ENCODE data around the gene SBF2.

Gene SBF2

GRCh38 chr11:10017050-10017449 is 277.0 kb downstream of the SBF2 start:
- TF ChIP-seq GATA3 (IDR thresholded peaks at IDR 0.05; ENCODE audit: low read depth, low read length) = no peak

GRCh38 chr11:10012068-10012467 is 282.0 kb downstream of the SBF2 start:
- TF ChIP-seq GATA2 (IDR thresholded peaks at IDR 0.05; ENCODE audit: low read depth, low read length) (no peak), GATA3 (IDR thresholded peaks at IDR 0.05; ENCODE audit: low read depth, low read length) (no peak)

GRCh38 chr11:10005955-10006525 is 288.0 kb downstream of the SBF2 start:
- TF ChIP-seq GATA2 (IDR thresholded peaks at IDR 0.05; ENCODE audit: low read depth, low read length) (no peak), GATA3 (IDR thresholded peaks at IDR 0.05; ENCODE audit: low read depth, low read length) (no peak)

GRCh38 chr11:10004526-10005113 is 289.4 kb downstream of the SBF2 start:
- TF ChIP-seq GATA3 (IDR thresholded peaks at IDR 0.05; ENCODE audit: low read depth, low read length) = no peak
- TF ChIP-seq GATA2 (IDR thresholded peaks at IDR 0.05; ENCODE audit: low read depth, low read length) = no peak

- TF ChIP-seq GATA3 (IDR thresholded peaks at IDR 0.05; ENCODE audit: low read depth, low read length) = no peak
- no peak for TF ChIP-seq GATA2 (IDR thresholded peaks at IDR 0.05; ENCODE audit: low read depth, low read length)
These were observed 291.8 kb downstream of the SBF2 start for GRCh38 chr11:10002221-10002620.

GRCh38 chr11:9992306-9992705 is 301.7 kb downstream of the SBF2 start:
- TF ChIP-seq GATA2 (IDR thresholded peaks at IDR 0.05; ENCODE audit: low read depth, low read length) = no peak
- TF ChIP-seq GATA3 (IDR thresholded peaks at IDR 0.05; ENCODE audit: low read depth, low read length) = no peak

GRCh38 chr11:9990221-9990973 is 303.6 kb downstream of the SBF2 start:
- TF ChIP-seq GATA3 (IDR thresholded peaks at IDR 0.05; ENCODE audit: low read depth, low read length) (no peak), GATA2 (IDR thresholded peaks at IDR 0.05; ENCODE audit: low read depth, low read length) (no peak)

GRCh38 chr11:9982796-9983579 is 311.0 kb downstream of the SBF2 start:
- TF ChIP-seq GATA3 (IDR thresholded peaks at IDR 0.05; ENCODE audit: low read depth, low read length) (no peak), GATA2 (IDR thresholded peaks at IDR 0.05; ENCODE audit: low read depth, low read length) (no peak)

GRCh38 chr11:9982127-9982795 is 311.8 kb downstream of the SBF2 start:
- no peak for TF ChIP-seq GATA2 (IDR thresholded peaks at IDR 0.05; ENCODE audit: low read depth, low read length)

- TF ChIP-seq GATA2 (IDR thresholded peaks at IDR 0.05; ENCODE audit: low read depth, low read length) = no peak
- no peak for TF ChIP-seq GATA3 (IDR thresholded peaks at IDR 0.05; ENCODE audit: low read depth, low read length)
These were observed 313.1 kb downstream of the SBF2 start for GRCh38 chr11:9980931-9981330.

- TF ChIP-seq GATA3 (IDR thresholded peaks at IDR 0.05; ENCODE audit: low read depth, low read length) (no peak), GATA2 (IDR thresholded peaks at IDR 0.05; ENCODE audit: low read depth, low read length) (no peak)
These were observed 316.5 kb downstream of the SBF2 start for GRCh38 chr11:9977554-9977953.

GRCh38 chr11:9974375-9974774 is 319.6 kb downstream of the SBF2 start:
- TF ChIP-seq GATA2 (IDR thresholded peaks at IDR 0.05; ENCODE audit: low read depth, low read length) (no peak), GATA3 (IDR thresholded peaks at IDR 0.05; ENCODE audit: low read depth, low read length) (no peak)

- TF ChIP-seq GATA3 (IDR thresholded peaks at IDR 0.05; ENCODE audit: low read depth, low read length) (no peak), GATA2 (IDR thresholded peaks at IDR 0.05; ENCODE audit: low read depth, low read length) (no peak)
These were observed 320.1 kb downstream of the SBF2 start for GRCh38 chr11:9973921-9974320.

- TF ChIP-seq GATA2 (IDR thresholded peaks at IDR 0.05; ENCODE audit: low read depth, low read length) (no peak), GATA3 (IDR thresholded peaks at IDR 0.05; ENCODE audit: low read depth, low read length) (no peak)
These were observed 321.0 kb downstream of the SBF2 start for GRCh38 chr11:9972989-9973388.

Measured in SH-SY5Y (cell line).